H1 (cell line): ENCODE measurements around the gene CBLN2. TPM values are rescaled to one million over a fixed set of nuclear protein-coding genes. Genes with fewer than 3 reads are reported as not detected.

ENCODE experiments used
- CHD7 ChIP-seq: fragments of 300-600 bp; sonication (generic); IDR thresholded peaks from 2 replicates; pipeline ENCODE4 v1.7.1; 2012; ENCODE audit warnings: low read length, moderate library complexity, mild to moderate bottlenecking, inconsistent platforms; ENCODE audit not compliant: insufficient replicate concordance
- GABPA ChIP-seq: IDR thresholded peaks from 2 replicates; pipeline ENCODE4 v1.6.1; 2011; ENCODE audit warnings: mild to moderate bottlenecking, low read length, moderate library complexity, borderline replicate concordance; ENCODE audit not compliant: insufficient read depth
- KDM5A ChIP-seq: fragments of 200-600 bp; IDR thresholded peaks from 2 replicates; pipeline ENCODE4 v1.7.1; 2012; ENCODE audit warnings: mild to moderate bottlenecking, low read length, inconsistent platforms, mixed read lengths
- PHF8 ChIP-seq: fragments of 200-600 bp; sonication (generic); conservative IDR thresholded peaks from 2 replicates; pipeline ENCODE4 v1.7.1; 2012; ENCODE audit warnings: low read depth, mild to moderate bottlenecking, inconsistent platforms, low read length, moderate library complexity
- SIX5 ChIP-seq: IDR thresholded peaks from 2 replicates; pipeline ENCODE4 v1.6.1; 2011; ENCODE audit warnings: mild to moderate bottlenecking, low read depth, low read length
- polyA plus RNA-seq, 7 experiments: library from polyadenylated mRNA; depleted of rRNA in 3 of 7; stranded (reverse) in 5 of 7; unstranded in 2 of 7; fragments of >200 nt in 5 of 7; fragments of 200-250 nt in 2 of 7; gene quantifications; 1 replicate in 5 of 7; 2 replicates in 1 of 7; 4 replicates in 1 of 7; pipeline versions ENCODE4 v1.2.1 to v1.2.3, GENCODE V29; 2011 to 2013; ENCODE audit warnings: missing spikeins in 2 of 7, mixed read lengths in 2 of 7
- total RNA-seq: library from RNA; stranded (reverse); fragmentation: NEBNext Ultra II Directional; extraction: Animal tissue kit (Norgen Biotek cat#: 25700); gene quantifications from 2 replicates; pipeline ENCODE4 v1.2.1, GENCODE V29; 2021

Gene CBLN2
- total and polyA plus RNA-seq, 2 of the 8 experiments (the other 6 are each of a cell fraction or from before 2014, with no cell fraction given), result not detected

- TF ChIP-seq CHD7 (no peak), PHF8 (no peak), KDM5A (no peak), GABPA (no peak), SIX5 (no peak)
Measured at GRCh38 chr18:72588360-72588759, 44.2 kb upstream of the CBLN2 start (continued).
